Measurements from ENCODE around the gene FXYD6.
A peak's percentile ranks its signal among the peaks of the same experiment; 100 is the strongest.
"Not testable (repeated sequence)": the region's sequence is repeated elsewhere in the genome, so short reads cannot be mapped to it uniquely, and the experiment has no call there.

The FXYD6 gene

DNA sequence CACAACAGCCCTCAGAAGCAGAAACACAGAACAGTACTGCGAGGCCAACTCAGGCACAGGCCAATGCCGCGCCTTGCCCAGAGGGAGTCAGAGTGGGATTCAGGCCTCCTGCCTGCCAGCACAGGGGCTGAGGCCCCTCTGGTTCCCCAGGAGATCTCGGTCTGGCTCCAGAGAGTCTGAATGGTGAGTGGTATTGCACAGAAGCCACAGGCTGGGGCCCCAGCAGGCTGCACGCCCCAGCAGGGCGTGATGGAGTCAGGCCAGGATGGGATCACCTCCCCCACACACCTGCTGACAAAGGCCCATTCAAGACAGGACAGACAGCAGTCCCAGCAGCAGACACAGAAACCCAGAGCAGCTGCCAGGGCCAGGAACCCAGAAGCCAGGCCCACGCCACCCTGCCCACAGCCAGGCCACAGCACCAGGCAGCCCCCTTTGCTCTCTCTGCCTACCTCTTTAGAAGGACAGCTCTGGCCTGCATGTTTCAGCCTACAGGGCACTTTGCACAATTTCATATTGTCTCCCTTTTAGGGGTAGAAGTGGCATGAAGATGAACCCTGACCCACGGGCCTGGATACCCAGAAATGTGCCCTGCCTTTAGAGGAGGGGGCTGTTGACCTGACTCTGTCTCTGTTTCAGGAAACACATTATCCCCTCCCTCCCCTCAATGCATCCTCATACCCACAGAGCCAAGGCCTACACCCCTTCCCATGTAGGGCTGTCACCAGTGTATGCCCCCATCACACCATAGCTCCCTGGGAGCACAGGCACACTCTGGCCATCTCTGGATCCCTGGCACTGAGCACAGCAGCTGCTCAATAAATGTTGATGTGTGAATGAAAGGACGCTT lies 6.1 kb downstream of the FXYD6 start:
- DNase-seq (ENCODE audit: low spot score), result peak; percentile 16

DNA sequence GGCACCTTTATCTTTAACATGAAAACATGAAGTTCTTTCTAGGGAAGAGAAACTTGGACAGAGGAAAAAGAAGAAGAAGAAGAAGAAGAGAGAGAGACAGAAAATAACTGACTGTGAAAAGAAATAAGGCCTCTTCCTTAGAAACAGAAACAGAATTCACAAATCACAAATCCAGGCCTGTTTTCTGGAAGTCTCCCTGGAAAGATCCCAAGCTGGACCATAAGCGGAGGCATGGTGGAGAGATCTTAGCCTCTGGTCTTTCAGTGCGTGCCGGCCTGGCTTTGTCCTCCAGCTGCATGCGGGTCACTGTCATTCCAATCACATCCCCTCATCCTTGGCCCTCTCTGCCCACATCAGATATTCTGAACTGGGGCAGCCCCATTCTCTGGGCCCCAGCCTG lies 6.9 kb downstream of the FXYD6 start:
- DNase-seq (ENCODE audit: low spot score), result no peak

DNA sequence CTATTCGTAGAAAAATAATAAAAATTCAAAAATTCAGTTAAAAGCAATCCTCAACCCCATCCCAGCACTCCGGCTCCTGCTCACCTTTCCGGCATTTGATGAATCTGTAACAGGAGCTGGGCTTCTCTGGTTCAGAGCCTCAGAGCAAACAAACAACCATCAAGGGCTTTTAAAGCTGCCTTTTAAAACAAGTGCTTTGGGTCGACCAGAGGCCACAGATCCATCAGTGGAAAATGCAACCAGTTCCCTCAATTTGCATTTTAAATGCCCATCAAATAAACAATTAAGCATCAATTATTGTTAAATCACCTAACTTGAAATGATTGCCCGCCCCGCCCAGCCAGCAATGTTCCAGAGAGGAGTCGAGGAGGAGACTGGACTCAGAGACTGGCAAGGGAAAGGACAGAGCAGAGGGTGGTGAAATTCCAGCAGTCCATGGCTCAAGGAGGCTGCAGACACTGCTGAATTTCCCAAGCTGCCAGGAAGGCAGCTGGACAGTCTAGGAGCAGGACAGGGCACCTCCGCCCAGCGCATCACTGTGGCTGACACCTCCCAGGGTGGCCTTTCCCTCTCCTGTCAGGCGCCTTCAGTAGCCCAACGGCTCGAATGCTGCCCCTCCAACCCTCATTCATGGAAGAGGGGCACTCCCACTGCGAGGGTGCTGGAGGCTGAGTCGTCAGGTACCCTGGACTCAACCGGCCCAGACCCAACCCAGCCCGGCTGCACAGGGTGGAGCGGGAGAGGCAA lies 7.5 kb downstream of the FXYD6 start:
- no peak for DNase-seq (ENCODE audit: low spot score)

DNA sequence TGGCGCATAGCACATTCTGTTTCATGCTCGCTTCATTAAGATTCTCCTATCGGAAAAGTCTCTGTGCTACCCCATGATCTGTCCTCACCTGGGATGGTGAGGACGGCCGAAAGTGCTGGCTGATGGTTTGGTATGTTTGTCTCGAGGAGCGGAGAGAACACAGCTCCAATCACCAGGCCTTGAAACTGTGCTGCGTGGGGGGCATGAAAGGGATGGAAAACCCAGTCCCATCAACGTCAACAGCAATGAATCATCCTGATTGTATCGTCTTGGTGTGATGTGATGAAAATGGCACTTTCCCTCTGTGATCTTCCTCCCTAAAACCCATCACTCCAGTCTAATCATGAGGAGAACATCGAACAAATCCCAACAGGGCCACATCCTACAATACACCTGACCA lies 8.4 kb downstream of the FXYD6 start:
- DNase-seq (ENCODE audit: low spot score), result no peak

DNA sequence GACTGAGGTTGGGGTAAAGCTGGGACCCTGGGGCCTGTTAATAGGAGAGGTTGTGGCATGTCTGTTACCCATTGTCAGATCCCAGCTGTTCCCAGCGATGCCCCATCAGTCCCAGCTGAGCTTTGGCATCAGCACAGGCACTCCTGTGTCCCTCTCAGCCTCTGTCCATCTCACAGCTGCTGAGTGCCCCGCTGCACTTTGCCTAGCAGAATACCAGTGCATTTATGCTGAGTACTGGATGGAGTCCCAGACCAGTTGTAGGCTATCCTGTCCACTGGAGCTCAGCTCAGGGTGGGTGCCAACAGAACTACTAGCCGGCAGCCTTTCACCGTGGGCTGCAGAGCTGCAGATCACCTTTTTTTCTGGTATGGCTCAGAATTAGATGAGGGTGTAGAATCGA lies 9.9 kb downstream of the FXYD6 start:
- DNase-seq (ENCODE audit: low spot score), result no peak

DNA sequence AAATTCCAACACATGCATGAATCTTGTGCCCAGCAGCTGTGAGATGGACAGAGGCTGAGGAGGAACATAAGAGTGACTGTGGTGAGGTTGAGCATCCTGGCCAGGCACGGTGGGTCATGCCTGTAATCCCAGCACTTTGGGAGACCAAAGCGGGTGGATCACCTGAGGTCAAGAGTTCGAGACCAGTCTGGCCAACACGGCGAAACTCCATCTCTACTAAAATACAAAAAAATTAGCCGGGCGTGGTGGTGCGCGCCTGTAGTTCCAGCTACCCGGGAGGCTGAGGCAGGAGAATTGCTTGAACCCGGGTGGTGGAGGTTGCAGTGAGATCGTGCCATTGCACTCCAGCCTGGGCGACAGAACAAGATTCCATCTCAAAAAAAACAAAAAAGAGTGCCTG lies 10.9 kb downstream of the FXYD6 start:
- not testable (repeated sequence) for DNase-seq (ENCODE audit: low spot score)

DNA sequence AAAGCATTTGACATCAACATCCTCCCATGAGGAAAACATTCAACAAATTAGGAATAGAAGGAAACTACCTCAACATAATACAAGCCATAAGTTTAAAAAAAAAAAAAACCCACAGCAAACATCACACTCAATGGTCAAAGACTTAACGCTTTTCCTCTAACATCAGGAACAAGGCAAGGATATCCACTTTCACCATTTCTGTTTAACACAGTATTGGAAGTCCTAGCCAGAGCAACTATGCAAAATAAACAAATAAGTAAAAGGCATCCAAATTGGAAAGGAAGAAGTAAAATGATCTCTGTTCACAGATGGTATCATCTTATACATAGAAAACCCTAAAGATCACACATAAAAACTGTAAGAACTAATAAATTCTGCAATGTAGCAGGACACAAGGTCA lies 13.1 kb downstream of the FXYD6 start:
- DNase-seq (ENCODE audit: low spot score), result no peak

DNA sequence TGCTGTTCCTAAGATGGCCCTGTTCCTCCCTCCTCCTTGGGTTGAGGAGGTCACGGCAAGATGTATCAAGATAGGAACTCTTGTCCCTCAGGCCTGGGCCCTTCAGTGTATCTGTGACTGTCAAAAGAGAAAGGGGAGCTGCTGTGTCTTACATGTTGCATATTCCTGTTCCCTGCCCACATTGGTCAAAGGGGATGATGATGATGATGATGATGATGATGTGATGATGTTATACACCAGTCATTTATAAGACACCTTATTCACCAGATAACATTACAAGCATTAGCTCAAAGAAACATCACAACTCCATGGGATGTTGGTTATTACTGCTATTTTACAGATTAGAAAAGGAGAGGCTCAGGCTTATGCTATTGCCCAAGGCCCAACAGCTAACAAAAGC lies 13.7 kb downstream of the FXYD6 start:
- no peak for DNase-seq (ENCODE audit: low spot score)

DNA sequence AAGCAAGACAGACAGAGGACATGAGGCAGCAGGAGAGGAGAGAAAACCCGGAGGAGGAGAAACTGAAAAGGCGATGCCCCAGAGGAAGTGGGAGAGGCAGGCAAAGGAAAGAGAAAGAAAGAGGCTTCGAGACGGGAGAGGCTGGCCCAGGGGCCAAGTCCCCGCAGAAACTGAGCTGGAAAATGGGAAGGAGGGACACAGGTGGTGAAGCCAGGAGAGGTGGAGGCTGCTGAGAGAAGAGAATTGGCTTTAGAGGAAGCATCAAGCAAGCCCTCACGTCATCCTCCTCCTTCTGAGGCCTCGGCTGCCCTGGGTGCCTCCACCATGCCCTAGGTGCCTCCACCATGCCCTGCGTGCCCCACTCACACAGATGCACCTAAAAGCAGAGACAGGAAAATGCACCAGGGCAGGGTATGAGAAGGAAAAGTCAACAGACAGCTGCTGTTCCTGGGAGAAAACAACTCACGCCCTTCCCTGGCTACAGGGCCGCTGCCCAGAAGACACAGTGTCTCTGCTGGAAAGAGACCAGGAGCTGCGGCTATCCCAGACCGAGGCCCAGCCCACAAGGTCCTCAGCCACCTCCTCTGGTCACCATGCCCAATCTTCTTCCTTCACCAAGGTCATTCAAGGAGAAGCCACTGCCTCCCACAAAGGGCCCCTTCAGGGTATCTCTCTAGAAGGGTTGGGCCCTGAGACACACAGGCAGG lies 14.3 kb downstream of the FXYD6 start:
- DNase-seq (ENCODE audit: low spot score), result no peak

DNA sequence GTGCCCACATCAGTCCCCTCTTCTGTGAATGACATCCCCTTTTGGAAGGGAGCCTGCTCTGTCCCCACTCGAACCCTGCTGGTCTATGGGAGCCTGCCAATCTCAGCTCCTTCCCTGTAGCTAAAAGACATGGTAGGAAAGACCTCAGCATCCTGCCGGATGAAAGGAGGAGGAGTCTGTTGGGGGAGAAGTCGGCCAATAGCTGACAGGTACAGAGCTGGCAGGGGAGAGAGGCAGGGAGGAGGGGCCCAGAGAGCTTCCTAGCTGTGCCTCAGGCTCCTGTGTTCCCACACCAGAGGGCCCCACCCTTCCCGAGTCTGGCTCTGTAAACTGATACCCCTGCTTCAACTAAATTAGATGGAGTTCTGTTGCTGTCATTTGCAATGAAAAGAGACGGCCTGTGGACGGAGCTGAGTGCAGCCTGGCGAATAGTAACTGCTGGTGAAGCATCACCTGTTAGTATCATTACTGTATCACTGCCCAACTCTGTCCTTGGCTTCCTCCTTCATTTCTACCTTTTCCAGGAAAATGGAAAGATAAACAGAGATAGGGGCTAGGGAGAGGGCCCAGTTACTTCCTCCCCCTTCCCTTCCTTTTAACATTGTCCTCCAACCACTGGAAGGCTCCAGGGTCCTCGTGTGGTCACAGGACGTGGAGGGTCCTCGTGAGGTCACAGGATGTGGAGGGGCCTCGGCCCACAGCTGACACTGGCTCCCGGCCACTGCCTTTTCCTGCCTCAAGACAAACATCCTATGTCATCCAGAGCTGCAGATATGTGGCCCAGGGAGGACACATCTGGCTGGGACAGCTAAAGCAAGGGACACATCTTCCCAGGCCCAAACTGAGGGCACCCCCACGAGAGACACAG lies 15.1 kb downstream of the FXYD6 start:
- peak; percentile 91 for DNase-seq (ENCODE audit: low spot score)

DNA sequence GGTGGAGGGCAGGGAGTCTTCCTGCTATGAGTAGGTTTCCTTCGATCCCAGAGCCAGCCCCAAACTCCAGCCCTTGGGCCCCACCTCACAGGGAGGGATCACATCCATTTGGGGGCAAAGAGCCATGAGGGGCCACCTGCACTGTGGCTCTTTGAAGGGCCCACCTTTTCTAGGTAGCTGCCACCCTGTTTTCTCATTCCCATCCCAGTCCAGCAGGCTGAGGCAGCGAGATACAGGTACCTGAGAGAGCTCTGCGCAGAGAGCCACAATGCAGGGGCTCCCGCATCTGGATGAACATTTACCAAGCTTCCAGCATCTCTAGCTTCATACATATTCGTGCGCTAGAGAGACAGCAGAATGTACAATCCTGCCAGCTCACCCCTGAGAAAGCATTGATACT lies 16.3 kb downstream of the FXYD6 start:
- no peak for DNase-seq (ENCODE audit: low spot score)

DNA sequence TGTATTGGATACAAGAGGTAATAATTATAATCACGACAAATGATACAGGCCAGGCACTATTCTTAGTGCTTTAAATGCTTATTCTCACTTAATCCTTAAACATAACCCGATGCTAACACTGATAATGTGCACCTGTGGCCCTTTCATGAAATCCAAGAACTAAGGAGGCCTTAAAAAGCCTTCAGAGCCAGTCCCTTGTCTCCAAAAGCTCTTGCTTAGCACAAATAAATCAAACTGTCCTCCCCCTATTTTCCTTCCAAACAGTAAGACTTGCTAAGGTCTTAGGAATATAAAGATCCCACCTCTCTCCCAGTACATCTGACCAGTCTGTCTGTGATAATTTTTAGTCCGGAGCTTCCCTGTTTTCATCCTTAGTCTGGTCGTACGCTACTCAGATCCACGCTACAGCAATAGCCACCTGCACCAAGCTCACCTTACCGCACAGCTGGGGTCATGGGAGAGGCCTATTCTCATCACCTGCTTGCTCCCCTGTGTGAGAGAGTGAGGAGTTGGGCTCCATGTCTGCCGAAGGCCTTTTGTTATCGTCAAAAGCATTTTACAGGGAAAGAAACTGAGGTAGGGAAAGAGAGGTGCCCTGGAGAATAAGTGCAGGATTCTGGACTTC lies 16.9 kb downstream of the FXYD6 start:
- DNase-seq (ENCODE audit: low spot score), result no peak

DNA sequence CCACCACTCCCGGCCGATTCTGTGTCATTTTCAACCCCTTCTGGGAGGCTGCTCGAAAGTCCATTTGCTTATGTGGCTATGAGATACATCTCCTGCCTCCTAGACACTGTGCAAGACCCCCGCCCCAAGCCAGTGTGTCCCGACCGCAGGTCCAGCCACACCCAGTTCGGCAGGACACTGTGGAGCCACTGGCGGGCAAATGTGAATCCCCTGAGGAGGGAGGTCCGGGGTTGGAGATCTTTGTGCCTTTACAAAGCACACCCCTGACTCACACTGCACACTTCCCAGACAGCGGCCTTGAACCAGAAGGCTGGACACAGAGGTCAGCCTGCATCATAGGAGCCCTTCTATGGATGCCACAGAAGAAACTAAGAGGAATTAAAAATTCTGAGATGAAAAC lies 17.4 kb downstream of the FXYD6 start:
- no peak for DNase-seq (ENCODE audit: low spot score)

DNA sequence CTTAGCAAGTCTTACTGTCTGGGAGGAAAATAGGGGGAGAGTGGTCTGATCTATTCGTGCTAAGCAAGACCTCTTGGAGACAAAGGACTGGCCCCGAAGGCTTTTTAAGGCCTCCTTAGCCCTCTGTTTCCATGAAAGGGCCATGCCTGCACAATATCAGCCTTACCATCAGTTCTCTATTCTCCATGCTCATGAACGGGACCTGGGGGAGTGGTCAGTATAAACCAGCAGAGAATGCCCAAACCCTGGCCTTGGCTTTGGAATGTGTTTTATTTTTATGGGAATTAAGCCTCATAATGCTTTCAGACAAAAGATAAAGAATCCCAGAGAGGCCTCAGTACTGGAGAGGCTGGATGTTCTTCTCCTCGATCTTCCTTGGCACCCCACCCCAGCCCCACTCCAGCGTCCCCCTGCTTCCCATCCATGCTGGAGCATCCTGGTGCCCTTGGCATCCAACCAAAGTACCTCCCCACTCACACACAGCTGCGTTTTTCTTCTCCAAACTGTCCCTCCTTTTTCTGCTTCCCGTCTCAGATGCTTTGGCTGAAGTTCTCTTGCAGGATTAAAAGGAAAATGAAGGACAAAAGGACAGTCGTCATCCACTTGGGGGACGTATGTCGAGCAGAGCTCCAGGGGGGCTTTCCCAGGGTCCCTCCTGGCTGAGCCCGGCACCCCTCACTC lies 18.6 kb downstream of the FXYD6 start:
- DNase-seq (ENCODE audit: low spot score), result no peak

DNA sequence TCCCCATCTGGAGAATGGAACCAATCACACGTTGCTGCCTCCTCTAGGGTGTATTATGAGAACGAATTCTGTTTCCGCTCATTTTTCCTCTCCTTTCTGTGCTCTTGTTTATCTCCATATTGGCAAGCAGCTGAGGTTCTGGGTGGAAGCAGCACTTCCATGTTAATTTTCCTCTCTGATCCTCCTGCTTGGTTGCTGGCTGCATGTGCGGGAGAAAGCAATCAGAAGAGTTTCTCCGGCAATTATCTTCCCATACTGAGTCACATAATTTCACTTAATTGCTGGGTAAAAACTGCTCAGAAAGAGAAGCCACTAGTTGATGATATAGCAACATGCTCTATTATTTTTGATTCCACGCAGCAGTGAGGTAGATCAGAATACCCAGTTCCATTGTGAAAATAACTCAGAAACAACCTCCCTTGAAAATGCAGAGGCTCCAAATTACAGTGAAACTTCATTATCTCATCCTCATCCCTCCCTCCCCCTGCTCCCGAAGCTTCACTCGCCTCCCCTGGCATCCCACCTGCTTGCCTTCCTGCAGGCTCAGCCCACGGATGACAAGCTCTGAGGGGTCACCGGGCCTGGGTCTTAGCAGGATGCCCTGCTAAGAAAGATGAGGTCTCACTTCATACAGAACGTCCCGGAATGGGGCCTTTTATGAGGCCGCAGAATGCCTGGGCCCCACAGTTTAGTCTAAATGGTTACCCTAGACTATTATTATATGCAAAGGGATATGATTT lies 20.4 kb downstream of the FXYD6 start:
- no peak for DNase-seq (ENCODE audit: low spot score)

DNA sequence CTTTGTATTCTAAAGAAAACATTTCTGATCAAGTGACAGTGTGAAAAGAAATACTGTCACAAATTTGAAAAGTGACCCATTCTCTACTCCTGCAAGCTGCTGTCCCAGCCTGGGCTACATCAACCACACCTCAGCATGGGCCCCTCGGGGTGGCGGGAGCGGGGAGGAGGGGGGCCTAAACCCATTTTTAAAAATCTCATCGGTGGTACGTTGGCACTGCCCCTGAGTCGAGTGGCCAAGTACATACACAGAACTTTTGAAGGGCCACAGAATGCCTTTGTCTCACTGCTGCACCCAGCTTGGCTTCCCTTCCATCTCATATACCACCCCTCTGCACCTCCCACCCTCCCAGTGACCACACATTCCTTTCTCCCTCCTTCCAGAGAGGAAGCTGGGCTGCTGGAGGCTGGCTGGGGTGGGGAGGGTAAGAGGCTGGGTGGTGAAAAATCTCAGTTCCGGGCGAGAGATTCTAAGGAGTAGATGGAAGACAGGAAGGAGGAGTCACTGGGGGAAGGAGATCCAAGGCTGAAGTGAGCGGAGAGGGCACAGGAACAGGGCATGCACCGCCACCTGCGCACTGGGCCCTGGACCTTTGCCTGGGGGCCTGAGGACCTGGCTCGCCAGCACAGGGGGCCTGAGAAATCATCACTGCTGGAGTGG lies 21.1 kb downstream of the FXYD6 start:
- no peak for DNase-seq (ENCODE audit: low spot score)

DNA sequence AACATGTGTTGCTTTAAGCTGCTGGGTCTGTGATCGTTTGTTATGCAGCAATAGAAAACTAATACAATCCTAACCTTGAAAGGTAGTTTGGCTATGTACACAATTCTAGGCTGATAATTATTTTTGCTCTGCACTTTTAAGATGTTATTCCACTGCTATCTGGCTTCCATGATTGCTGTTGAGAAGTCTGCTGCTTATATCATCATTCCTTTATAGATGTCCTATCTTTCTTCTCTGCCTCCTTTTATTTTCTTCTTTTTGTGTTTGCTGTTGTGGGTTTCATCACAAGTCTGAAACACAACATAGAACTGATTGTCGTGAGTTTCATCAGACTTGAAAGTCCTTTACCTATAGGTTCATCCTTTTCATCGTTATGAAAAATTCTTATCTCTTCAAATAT lies 24.1 kb downstream of the FXYD6 start:
- no peak for DNase-seq (ENCODE audit: low spot score)

DNA sequence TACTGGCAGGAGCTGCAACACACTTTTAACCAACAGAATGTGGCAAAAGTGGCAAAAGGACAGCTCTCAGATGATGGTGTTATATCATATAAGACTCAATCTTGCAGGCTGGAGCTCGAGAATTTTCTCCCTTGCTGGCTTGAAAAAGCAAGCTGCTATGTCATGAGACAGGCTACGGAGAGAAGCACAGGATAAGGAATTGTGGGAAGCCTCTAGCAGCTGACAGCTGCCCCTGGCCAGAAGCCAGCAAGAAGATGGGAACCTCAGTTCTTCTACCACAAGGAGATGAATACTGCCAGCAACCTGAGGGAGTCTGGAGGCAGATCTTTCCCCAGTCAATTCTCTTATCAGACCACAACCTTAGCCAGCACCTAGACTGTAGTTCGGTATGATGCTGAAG lies 24.6 kb downstream of the FXYD6 start:
- no peak for DNase-seq (ENCODE audit: low spot score)

DNA sequence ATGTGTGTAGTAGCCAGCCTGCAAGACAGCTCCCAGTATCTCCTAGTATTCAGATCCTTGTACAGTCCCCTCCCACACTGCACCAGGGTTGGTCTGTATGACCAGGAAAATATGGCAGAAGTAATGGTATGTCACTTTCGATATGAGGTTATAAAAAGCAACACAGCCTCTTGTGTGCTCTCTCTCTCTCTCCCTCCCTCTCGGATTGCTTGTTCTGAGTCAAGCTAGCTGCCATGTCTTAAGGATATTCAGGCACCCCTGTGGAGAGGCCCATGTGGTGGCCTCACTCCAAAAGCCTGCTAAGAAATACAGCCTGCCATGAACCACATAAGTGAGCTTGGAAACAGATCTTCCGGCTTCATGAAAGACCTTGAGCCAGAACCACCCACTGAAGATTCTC lies 25.4 kb downstream of the FXYD6 start:
- no peak for DNase-seq (ENCODE audit: low spot score)
